Measurements from ENCODE around the gene FMOD. TPM values are rescaled to one million over a fixed set of nuclear protein-coding genes. Genes with fewer than 3 reads are reported as not detected.
"Not testable (repeated sequence)": the region's sequence is repeated elsewhere in the genome, so short reads cannot be mapped to it uniquely, and the experiment has no call there.

The FMOD gene
- polyA plus RNA-seq, 1 donor from 2014 or later: not detected

DNA sequence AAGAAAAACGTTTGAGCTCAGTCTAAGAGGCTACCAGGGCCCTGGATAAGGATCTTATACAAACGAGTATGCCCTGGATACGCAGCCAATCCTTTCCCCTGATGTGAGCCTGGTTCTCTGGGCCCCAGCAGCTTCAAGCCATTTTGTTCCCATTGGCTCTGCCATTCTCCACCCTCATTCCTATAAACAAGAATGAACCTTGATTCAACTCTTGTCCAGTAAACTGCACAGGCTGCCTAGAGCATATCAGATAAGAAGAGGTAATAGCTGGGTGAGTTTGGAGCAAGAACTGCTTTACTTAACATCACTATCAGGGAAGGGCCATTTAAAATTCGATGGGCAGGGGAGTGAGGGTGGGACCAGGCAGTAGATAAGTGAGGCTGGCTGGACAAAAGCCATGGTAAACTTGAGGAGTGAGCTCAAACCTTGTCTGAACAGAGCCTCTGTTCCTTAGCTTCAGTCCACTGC, 34.3 kb downstream of the FMOD start:
- TF ChIP-seq TAF1 (IDR thresholded peaks at IDR 0.05; ENCODE audit: low read depth) (no peak), SMC3 (conservative IDR thresholded peaks at IDR 0.05; ENCODE audit: poor library complexity) (no peak), POLR2AphosphoS5 (IDR thresholded peaks at IDR 0.05) (no peak), RAD21 (conservative IDR thresholded peaks at IDR 0.05) (no peak), EZH2 (IDR thresholded peaks at IDR 0.05; ENCODE audit: borderline replicate concordance, insufficient read depth, low read length, poor library complexity, severe bottlenecking) (no peak), MXI1 (conservative IDR thresholded peaks at IDR 0.05; ENCODE audit: poor library complexity, severe bottlenecking) (no peak), EP300 (conservative IDR thresholded peaks at IDR 0.05; ENCODE audit: poor library complexity, severe bottlenecking) (no peak)
- TF ChIP-seq, protein P1, sequence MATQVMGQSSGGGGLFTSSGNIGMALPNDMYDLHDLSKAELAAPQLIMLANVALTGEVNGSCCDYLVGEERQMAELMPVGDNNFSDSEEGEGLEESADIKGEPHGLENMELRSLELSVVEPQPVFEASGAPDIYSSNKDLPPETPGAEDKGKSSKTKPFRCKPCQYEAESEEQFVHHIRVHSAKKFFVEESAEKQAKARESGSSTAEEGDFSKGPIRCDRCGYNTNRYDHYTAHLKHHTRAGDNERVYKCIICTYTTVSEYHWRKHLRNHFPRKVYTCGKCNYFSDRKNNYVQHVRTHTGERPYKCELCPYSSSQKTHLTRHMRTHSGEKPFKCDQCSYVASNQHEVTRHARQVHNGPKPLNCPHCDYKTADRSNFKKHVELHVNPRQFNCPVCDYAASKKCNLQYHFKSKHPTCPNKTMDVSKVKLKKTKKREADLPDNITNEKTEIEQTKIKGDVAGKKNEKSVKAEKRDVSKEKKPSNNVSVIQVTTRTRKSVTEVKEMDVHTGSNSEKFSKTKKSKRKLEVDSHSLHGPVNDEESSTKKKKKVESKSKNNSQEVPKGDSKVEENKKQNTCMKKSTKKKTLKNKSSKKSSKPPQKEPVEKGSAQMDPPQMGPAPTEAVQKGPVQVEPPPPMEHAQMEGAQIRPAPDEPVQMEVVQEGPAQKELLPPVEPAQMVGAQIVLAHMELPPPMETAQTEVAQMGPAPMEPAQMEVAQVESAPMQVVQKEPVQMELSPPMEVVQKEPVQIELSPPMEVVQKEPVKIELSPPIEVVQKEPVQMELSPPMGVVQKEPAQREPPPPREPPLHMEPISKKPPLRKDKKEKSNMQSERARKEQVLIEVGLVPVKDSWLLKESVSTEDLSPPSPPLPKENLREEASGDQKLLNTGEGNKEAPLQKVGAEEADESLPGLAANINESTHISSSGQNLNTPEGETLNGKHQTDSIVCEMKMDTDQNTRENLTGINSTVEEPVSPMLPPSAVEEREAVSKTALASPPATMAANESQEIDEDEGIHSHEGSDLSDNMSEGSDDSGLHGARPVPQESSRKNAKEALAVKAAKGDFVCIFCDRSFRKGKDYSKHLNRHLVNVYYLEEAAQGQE (IDR thresholded peaks at IDR 0.05; ENCODE audit: borderline replicate concordance): no peak
- TF ChIP-seq, protein P2, sequence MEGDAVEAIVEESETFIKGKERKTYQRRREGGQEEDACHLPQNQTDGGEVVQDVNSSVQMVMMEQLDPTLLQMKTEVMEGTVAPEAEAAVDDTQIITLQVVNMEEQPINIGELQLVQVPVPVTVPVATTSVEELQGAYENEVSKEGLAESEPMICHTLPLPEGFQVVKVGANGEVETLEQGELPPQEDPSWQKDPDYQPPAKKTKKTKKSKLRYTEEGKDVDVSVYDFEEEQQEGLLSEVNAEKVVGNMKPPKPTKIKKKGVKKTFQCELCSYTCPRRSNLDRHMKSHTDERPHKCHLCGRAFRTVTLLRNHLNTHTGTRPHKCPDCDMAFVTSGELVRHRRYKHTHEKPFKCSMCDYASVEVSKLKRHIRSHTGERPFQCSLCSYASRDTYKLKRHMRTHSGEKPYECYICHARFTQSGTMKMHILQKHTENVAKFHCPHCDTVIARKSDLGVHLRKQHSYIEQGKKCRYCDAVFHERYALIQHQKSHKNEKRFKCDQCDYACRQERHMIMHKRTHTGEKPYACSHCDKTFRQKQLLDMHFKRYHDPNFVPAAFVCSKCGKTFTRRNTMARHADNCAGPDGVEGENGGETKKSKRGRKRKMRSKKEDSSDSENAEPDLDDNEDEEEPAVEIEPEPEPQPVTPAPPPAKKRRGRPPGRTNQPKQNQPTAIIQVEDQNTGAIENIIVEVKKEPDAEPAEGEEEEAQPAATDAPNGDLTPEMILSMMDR (IDR thresholded peaks at IDR 0.05; ENCODE audit: poor library complexity, severe bottlenecking): no peak
- Histone ChIP-seq H3F3A (ENCODE audit: insufficient read depth, low read length, poor library complexity, severe bottlenecking) (no peaks in the 10 kb centered on the region), H3K9me2 (ENCODE audit: insufficient read depth, low read length) (no peaks in the 10 kb centered on the region), H3K79me2 (replicated peaks; ENCODE audit: insufficient read depth, low read length) (no peaks in the 10 kb centered on the region), H3K36me3 (ENCODE audit: insufficient read depth, low read length) (no peaks in the 10 kb centered on the region), H3K4me2 (ENCODE audit: low read length) (no peak overlapping the region), H3K4me3 (ENCODE audit: low read length) (no peak overlapping the region), H4K20me1 (ENCODE audit: insufficient read depth) (no peaks in the 10 kb centered on the region), H3K27me3 (ENCODE audit: insufficient read depth, low read depth, low read length) (no peaks in the 10 kb centered on the region), H3K27ac (ENCODE audit: low read length) (no peak overlapping the region), H3K9ac (ENCODE audit: low read length) (no peak overlapping the region), H3K9me3 (ENCODE audit: low read length) (no peaks in the 10 kb centered on the region), H2AFZ (ENCODE audit: low read depth, low read length) (no peak overlapping the region)

DNA sequence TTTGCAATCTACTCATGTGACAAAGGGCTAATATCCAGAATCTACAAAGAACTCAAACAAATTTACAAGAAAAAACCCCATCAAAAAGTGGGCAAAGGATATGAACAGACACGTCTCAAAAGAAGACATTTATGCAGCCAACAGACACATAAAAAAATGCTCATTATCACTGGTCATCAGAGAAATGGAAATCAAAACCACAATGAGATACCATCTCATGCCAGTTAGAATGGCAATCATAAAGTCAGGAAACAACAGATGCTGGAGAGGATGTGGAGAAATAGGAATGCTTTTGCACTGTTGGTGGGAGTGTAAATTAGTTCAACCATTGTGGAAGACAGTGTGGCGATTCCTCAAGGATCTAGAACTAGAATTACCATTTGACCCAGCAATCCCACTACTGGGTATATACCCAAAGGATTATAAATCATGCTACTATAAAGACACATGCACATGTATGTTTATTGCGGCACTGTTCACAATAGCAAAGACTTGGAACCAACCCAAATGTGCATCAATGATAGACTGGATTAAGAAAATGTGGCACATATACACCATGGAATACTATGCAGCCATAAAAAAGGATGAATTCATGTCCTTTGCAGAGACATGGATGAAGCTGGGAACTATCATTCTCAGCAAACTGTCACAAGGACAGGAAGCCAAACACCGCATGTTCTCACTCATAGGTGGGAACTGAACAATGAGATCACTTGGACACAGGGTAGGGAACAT, 36.7 kb downstream of the FMOD start:
- not testable (repeated sequence) for H4K20me1 ChIP-seq (ENCODE audit: insufficient read depth); H2AFZ ChIP-seq (ENCODE audit: low read depth, low read length); H3K9me3 ChIP-seq (ENCODE audit: low read length); H3K27me3 ChIP-seq (ENCODE audit: insufficient read depth, low read depth, low read length); H3K9me2 ChIP-seq (ENCODE audit: insufficient read depth, low read length); H3F3A ChIP-seq (ENCODE audit: insufficient read depth, low read length, poor library complexity, severe bottlenecking); H3K36me3 ChIP-seq (ENCODE audit: insufficient read depth, low read length); H3K4me3 ChIP-seq (ENCODE audit: low read length); H3K27ac ChIP-seq (ENCODE audit: low read length); H3K79me2 ChIP-seq (replicated peaks; ENCODE audit: insufficient read depth, low read length); H3K9ac ChIP-seq (ENCODE audit: low read length); H3K4me2 ChIP-seq (ENCODE audit: low read length)
